ENCODE measurements around the gene ISG20L2.

DNA sequence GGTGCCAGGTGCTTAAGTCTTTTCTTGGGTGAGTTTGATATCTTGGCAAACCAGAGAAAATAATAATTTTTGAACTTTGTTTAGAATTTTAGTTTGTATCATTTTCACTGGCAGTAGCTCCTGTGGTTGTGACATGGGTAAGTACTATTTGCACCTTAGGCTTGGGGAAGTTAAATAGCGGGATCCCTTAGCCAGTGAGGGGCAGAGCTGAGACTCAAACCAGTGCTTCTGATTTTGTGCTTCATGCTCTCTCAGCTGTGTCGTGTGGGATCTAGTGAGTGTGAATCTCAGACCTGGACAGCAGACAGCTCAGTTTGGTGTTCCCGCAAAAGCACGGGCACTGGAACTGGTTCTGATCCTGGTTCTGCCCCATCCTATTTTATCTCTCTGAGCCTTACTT, 48.4 kb upstream of the ISG20L2 start:
- TF ChIP-seq CTCF (IDR thresholded peaks at IDR 0.05 in 2 of 3, conservative IDR thresholded peaks at IDR 0.05 in 1 of 3; ENCODE audit: borderline replicate concordance in 1 of 3, insufficient read depth in 1 of 3, low read depth in 2 of 3, low read length in 2 of 3) (no peak), POLR2A (IDR thresholded peaks at IDR 0.05; ENCODE audit: borderline replicate concordance, extremely low read depth, insufficient read depth, insufficient read length) (no peak), RAD21 (IDR thresholded peaks at IDR 0.05; ENCODE audit: low read depth) (no peak), EGR1 (IDR thresholded peaks at IDR 0.05; ENCODE audit: low read depth) (no peak), EZH2phosphoT487 (IDR thresholded peaks at IDR 0.05; ENCODE audit: borderline replicate concordance) (no peak), CEBPB (IDR thresholded peaks at IDR 0.05; ENCODE audit: low read depth) (no peak), EZH2 (IDR thresholded peaks at IDR 0.05) (no peak), MAX (IDR thresholded peaks at IDR 0.05) (no peak), POLR2AphosphoS5 (IDR thresholded peaks at IDR 0.05; ENCODE audit: low read depth, low read length) (no peak), ZBTB33 (IDR thresholded peaks at IDR 0.05; ENCODE audit: extremely low read depth, insufficient replicate concordance, low read length) (no peak), ZNF274 (IDR thresholded peaks at IDR 0.05; ENCODE audit: low read depth, low read length) (no peak), TCF7L2 (IDR thresholded peaks at IDR 0.05; ENCODE audit: borderline replicate concordance, extremely low read depth, insufficient read depth, insufficient read length) (no peak)
- TF ChIP-seq, protein P1, sequence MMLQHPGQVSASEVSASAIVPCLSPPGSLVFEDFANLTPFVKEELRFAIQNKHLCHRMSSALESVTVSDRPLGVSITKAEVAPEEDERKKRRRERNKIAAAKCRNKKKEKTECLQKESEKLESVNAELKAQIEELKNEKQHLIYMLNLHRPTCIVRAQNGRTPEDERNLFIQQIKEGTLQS (IDR thresholded peaks at IDR 0.05) = no peak
- TF ChIP-seq, protein P2, sequence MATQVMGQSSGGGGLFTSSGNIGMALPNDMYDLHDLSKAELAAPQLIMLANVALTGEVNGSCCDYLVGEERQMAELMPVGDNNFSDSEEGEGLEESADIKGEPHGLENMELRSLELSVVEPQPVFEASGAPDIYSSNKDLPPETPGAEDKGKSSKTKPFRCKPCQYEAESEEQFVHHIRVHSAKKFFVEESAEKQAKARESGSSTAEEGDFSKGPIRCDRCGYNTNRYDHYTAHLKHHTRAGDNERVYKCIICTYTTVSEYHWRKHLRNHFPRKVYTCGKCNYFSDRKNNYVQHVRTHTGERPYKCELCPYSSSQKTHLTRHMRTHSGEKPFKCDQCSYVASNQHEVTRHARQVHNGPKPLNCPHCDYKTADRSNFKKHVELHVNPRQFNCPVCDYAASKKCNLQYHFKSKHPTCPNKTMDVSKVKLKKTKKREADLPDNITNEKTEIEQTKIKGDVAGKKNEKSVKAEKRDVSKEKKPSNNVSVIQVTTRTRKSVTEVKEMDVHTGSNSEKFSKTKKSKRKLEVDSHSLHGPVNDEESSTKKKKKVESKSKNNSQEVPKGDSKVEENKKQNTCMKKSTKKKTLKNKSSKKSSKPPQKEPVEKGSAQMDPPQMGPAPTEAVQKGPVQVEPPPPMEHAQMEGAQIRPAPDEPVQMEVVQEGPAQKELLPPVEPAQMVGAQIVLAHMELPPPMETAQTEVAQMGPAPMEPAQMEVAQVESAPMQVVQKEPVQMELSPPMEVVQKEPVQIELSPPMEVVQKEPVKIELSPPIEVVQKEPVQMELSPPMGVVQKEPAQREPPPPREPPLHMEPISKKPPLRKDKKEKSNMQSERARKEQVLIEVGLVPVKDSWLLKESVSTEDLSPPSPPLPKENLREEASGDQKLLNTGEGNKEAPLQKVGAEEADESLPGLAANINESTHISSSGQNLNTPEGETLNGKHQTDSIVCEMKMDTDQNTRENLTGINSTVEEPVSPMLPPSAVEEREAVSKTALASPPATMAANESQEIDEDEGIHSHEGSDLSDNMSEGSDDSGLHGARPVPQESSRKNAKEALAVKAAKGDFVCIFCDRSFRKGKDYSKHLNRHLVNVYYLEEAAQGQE (IDR thresholded peaks at IDR 0.05; ENCODE audit: low read depth) = no peak

Measured in HCT116 (cell line).